Panc1 (cell line): ENCODE data around the gene KRTCAP3. TPM values are rescaled to one million over a fixed set of nuclear protein-coding genes. Genes with fewer than 3 reads are reported as not detected.

Experiments
- ATAC-seq: fragments of 200-7000 bp; cut with Tn5 transposase; 2 replicates; pipeline ENCODE4 v1.9.1; 2020; ENCODE audit warnings: mild to moderate bottlenecking, moderate library complexity
- BruUV-seq: library from RNA; stranded (reverse); fragments of 400-500 nt; replicated peaks from 2 replicates; lab custom pipeline; 2021; lab: Mats Ljungman, UMichigan
- CTCF ChIA-PET: fragments of 300-600 bp; sonication (Branson Sonifier 250); formaldehyde crosslinking; loops from one replicate; lab custom pipeline; 2022; ENCODE audit warnings: antibody characterized with exemption; lab: Charles Lee
- POLR2A ChIA-PET: fragments of 300-600 bp; sonication (Branson Sonifier 250); formaldehyde crosslinking; loops from one replicate; lab custom pipeline; 2022; ENCODE audit warnings: antibody characterized with exemption; lab: Charles Lee
- DNase-seq: peaks from one replicate; pipeline ENCODE4 v3.0.0-alpha.2; 2010; ENCODE audit warnings: low read depth, low spot score
- H3K27ac ChIP-seq: 2 replicates; pipeline ENCODE4 v1.5.1; 2011; ENCODE audit warnings: mild to moderate bottlenecking, low read length, inconsistent platforms
- H3K27me3 ChIP-seq: fragments of 200-500 bp; sonication (Bioruptor generic); 2 replicates; pipeline ENCODE4 v1.6.0; 2014; ENCODE audit warnings: low read length, inconsistent platforms; ENCODE audit not compliant: control insufficient read depth, insufficient read depth
- H3K36me3 ChIP-seq: fragments of 200-500 bp; sonication (Bioruptor generic); 2 replicates; pipeline ENCODE4 v1.5.1; 2014; ENCODE audit warnings: inconsistent platforms, mild to moderate bottlenecking, low read length, moderate library complexity; ENCODE audit not compliant: control insufficient read depth, insufficient read depth
- H3K4me1 ChIP-seq: 2 replicates; pipeline ENCODE4 v1.5.1; 2011; ENCODE audit warnings: inconsistent platforms, mild to moderate bottlenecking, low read length, moderate library complexity; ENCODE audit not compliant: control insufficient read depth, insufficient read depth
- H3K4me3 ChIP-seq, 2 experiments: 2 replicates each; pipeline ENCODE4 v1.5.1; 2011 to 2012; ENCODE audit warnings: low read depth in 2 of 2, low read length in 2 of 2, mild to moderate bottlenecking in 2 of 2, inconsistent platforms in 1 of 2, moderate library complexity in 1 of 2
- H3K9me3 ChIP-seq: fragments of 200-500 bp; sonication (Bioruptor generic); 2 replicates; pipeline ENCODE4 v1.5.1; 2014; ENCODE audit warnings: low read depth, mild to moderate bottlenecking, inconsistent platforms, low read length, moderate library complexity; ENCODE audit not compliant: control insufficient read depth, insufficient read depth
- CTCF ChIP-seq: fragments of 450-650 bp; IDR thresholded peaks from 2 replicates; pipeline ENCODE4 v1.5.1; 2017; ENCODE audit warnings: mild to moderate bottlenecking
- POLR2AphosphoS5 ChIP-seq: IDR thresholded peaks from 2 replicates; pipeline ENCODE4 v1.6.1; 2012; ENCODE audit warnings: mild to moderate bottlenecking, low read depth, low read length, moderate library complexity
- REST ChIP-seq, 2 experiments: IDR thresholded peaks; 2 replicates each; pipeline ENCODE4 v1.6.1; 2011 to 2012; ENCODE audit warnings: low read depth in 2 of 2, control low read depth in 1 of 2, low read length in 1 of 2, mild to moderate bottlenecking in 1 of 2, moderate library complexity in 1 of 2; ENCODE audit not compliant: insufficient read depth in 1 of 2
- SIN3A ChIP-seq: IDR thresholded peaks from 2 replicates; pipeline ENCODE4 v1.6.1; 2012; ENCODE audit warnings: low read depth, mild to moderate bottlenecking, low read length, moderate library complexity, borderline replicate concordance; ENCODE audit not compliant: insufficient read depth
- TCF7L2 ChIP-seq: IDR thresholded peaks from 2 replicates; pipeline ENCODE4 v1.6.1; 2011; ENCODE audit warnings: mild to moderate bottlenecking, low read depth, low read length, inconsistent platforms
- in situ Hi-C: cut with HindIII; loops from 2 replicates; pipeline ENCODE4 v1.10.0; 2016; ENCODE audit warnings: low sequenced_read_pairs, low pct_unique_long_range_greater_than_20kb
- intact Hi-C: fragments of 100-400 bp; cut with micrococcal nuclease; formaldehyde crosslinking; loops from one replicate; pipeline ENCODE4 v1.10.0; 2022; ENCODE audit not compliant: unreplicated experiment
- total RNA-seq: library from RNA; stranded (reverse); gene quantifications from one replicate; pipeline ENCODE4 v1.2.1, GENCODE V29; 2021; ENCODE audit not compliant: unreplicated experiment

The KRTCAP3 gene
- total RNA-seq, 1 experiment from 2014 or later: 1.9 TPM

- Histone ChIP-seq H3K36me3 (no peaks in the 10 kb centered on the region), H3K27me3 (no peaks in the 10 kb centered on the region), H3K9me3 (no peaks in the 10 kb centered on the region), H3K4me3 (peak overlapping the region; percentile 62 to 66), H3K4me1 (peaks cover 15% of the 10 kb centered on the region), H3K27ac (peak overlapping the region; percentile 93)
- in situ Hi-C loops (no loop called here), intact Hi-C loops (no loop called here)
- no peak for ATAC-seq
- ChIA-PET CTCF (no interaction called here), POLR2A (no interaction called here)
- TF ChIP-seq REST (IDR thresholded peaks at IDR 0.05; ENCODE audit: insufficient read depth in 1 of 2, low read depth in 2 of 2, low read length in 1 of 2) (no peak), POLR2AphosphoS5 (no peak), SIN3A (no peak), CTCF (no peak), TCF7L2 (no peak)
- no peak for DNase-seq
- no TSS peak for BruUV-seq
Observed at GRCh38 chr2:27427863-27428212, 14.3 kb upstream of the KRTCAP3 start.

DNA sequence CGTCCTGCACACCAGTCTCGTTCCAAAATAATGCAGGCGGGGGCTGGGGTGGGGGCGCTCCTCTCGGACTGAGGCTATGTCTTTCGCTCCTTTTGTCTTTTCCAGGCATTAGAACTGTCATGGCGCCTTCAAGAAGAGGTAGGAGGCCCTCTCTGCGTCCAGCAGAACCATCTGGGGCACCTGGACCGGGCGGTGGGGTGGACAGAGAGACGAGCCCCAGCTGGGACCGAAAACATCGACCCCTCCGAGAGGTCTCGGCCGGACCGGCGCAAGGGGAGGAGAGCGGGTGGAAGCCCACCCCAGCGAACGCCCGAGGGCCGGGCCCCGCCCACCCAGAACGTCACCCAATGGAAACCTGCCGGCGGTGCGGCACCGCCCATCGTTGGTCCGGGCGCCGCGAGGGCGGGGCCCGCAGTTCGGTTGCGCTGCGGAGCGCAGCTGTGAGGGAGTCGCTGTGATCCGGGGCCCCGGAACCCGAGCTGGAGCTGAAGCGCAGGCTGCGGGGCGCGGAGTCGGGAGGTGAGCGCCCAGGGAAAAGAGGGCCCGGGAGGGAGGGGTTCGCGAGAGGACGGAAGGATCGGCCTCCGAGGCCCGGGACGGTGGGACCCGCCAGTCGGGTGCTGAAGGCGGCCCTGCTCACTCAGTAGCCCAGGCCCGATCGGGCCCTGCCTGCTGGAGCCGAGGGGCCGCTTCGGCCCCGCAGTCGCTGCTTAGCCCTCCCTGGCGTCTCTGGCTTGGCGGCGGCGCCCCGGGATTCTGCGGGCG, 13.8 kb upstream of the KRTCAP3 start, which contains the start of gene NRBP1:
NRBP1 (plus strand) TSS at position 419 of the 765 bp plus-strand sequence. CDS start 4,643 bp downstream, outside the sequence.
- in situ Hi-C loops: no loop called here
- TF ChIP-seq POLR2AphosphoS5: peak; percentile 83
- no peak for TF ChIP-seq CTCF
- TF ChIP-seq REST (IDR thresholded peaks at IDR 0.05; ENCODE audit: insufficient read depth in 1 of 2, low read depth in 2 of 2, low read length in 1 of 2): no peak
- TF ChIP-seq SIN3A: peak; percentile 74; the same call in 1 of the 2 replicates
- H3K4me1 ChIP-seq: peaks cover 15% of the 10 kb centered on the region
- CTCF ChIA-PET: interaction anchor here (0.5 to 1.5 kb wide), 2 partner anchors 23 to 255 kb away, joined by 3 to 11 read pairs; no protein-coding TSS in a partner anchor
- peak within 1 kb of the TSS; percentile 93 for H3K27ac ChIP-seq
- no TSS peak for BruUV-seq
- no peaks in the 10 kb centered on the region for H3K27me3 ChIP-seq
- no peaks in the 10 kb centered on the region for H3K9me3 ChIP-seq
- peak within 1 kb of the TSS; percentile 66 to 73 for H3K4me3 ChIP-seq
- peak; percentile 95 for ATAC-seq
- intact Hi-C loops: no loop called here
- peaks cover under 1% of the 10 kb centered on the region; the same call in 1 of the 2 replicates for H3K36me3 ChIP-seq
- POLR2A ChIA-PET: interaction anchor here (0.7 kb wide), 1 partner anchor 1016 kb away, joined by 3 read pairs; no protein-coding TSS in a partner anchor
- peak; percentile 46 for DNase-seq
